Mesendoderm (in vitro differentiated cells): Measurements from ENCODE around the gene EIF4G3.

Experiments
- DNase-seq: peaks from one replicate; pipeline ENCODE4 v3.0.0; 2013
- H2AK5ac ChIP-seq: 2 replicates; pipeline ENCODE4 v1.6.1; 2013; ENCODE audit warnings: low read length, inconsistent platforms
- H2BK120ac ChIP-seq: 2 replicates; pipeline ENCODE4 v1.6.1; 2013; ENCODE audit warnings: low read depth, mild to moderate bottlenecking, low read length, moderate library complexity, mixed read lengths
- H2BK15ac ChIP-seq: replicated peaks from 2 replicates; pipeline ENCODE4 v1.6.1; 2013; ENCODE audit warnings: low read depth, mild to moderate bottlenecking, moderate library complexity
- H2BK5ac ChIP-seq: 2 replicates; pipeline ENCODE4 v1.6.1; 2013; ENCODE audit warnings: low read length, inconsistent platforms
- H3K18ac ChIP-seq: 2 replicates; pipeline ENCODE4 v1.6.1; 2013; ENCODE audit warnings: mild to moderate bottlenecking, low read length, mixed read lengths
- H3K23ac ChIP-seq: one replicate; pipeline ENCODE4 v1.6.1; 2013; ENCODE audit warnings: low read length
- H3K27ac ChIP-seq: 2 replicates; pipeline ENCODE4 v1.5.1; 2013; ENCODE audit warnings: low read depth, mild to moderate bottlenecking, inconsistent platforms, low read length, moderate library complexity
- H3K27me3 ChIP-seq: 2 replicates; pipeline ENCODE4 v1.6.1; 2013; ENCODE audit warnings: low read length, control low read depth, mild to moderate bottlenecking, inconsistent platforms; ENCODE audit not compliant: insufficient read depth, poor library complexity
- H3K36me3 ChIP-seq: 2 replicates; pipeline ENCODE4 v1.6.1; 2013; ENCODE audit warnings: low read length, inconsistent platforms; ENCODE audit not compliant: control insufficient read depth, insufficient read depth
- H3K4ac ChIP-seq: one replicate; pipeline ENCODE4 v1.6.1; 2013; ENCODE audit warnings: low read depth, mild to moderate bottlenecking, low read length, moderate library complexity
- H3K4me1 ChIP-seq: 2 replicates; pipeline ENCODE4 v1.6.1; 2013; ENCODE audit warnings: low read depth, low read length, inconsistent platforms; ENCODE audit not compliant: control insufficient read depth
- H3K4me2 ChIP-seq: 2 replicates; pipeline ENCODE4 v1.6.1; 2013; ENCODE audit warnings: low read length
- H3K4me3 ChIP-seq: 2 replicates; pipeline ENCODE4 v1.5.1; 2013; ENCODE audit warnings: mild to moderate bottlenecking, low read length
- H3K56ac ChIP-seq: one replicate; pipeline ENCODE4 v1.6.1; 2013; ENCODE audit warnings: low read length
- H3K79me1 ChIP-seq: 2 replicates; pipeline ENCODE4 v1.6.1; 2013; ENCODE audit warnings: low read length, inconsistent platforms
- H3K79me2 ChIP-seq: 2 replicates; pipeline ENCODE4 v1.6.1; 2013; ENCODE audit warnings: mild to moderate bottlenecking, low read length; ENCODE audit not compliant: control insufficient read depth, insufficient read depth
- H3K9ac ChIP-seq: 2 replicates; pipeline ENCODE4 v1.6.1; 2013; ENCODE audit warnings: low read length, inconsistent platforms
- H4K5ac ChIP-seq: one replicate; pipeline ENCODE4 v1.6.1; 2013; ENCODE audit warnings: low read length
- H4K8ac ChIP-seq: one replicate; pipeline ENCODE4 v1.6.1; 2013; ENCODE audit warnings: low read depth, mild to moderate bottlenecking, control low read depth, low read length, moderate library complexity
- WGBS: extraction: QIAGEN DNeasy Blood & Tissue Kit; methylation state at CpG from one replicate; pipeline ENCODE4 v1.1.7; 2013; ENCODE audit warnings: low lambda C conversion rate, missing lambda C conversion rate; ENCODE audit not compliant: insufficient coverage; ENCODE audit errors: extremely low coverage; 5-methylcytosine and 5-hydroxymethylcytosine counted together

Gene EIF4G3

DNA sequence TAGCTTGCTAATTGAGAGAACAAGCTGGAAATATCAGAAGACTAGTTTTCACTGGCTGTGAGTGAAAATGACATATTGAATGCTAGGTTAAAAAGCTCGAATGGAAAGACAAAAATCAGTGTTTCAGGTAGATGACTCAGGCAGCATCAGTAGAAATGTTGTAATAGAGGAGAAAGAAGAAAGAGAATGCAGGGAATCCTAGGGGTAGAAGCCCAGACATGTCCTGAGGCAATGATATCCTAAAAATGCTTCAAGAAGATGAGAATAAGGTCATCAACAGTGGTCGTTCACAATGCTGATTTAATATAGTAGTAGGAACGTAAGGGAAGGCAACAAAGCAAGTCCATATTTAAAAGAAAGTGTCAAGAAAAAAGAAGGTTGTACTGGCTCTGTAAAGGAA lies 292.9 kb downstream of the EIF4G3 start:
- Histone ChIP-seq H3K27ac (no peak overlapping the region), H3K56ac (no peak overlapping the region), H3K23ac (no peak overlapping the region), H3K18ac (no peak overlapping the region), H3K79me1 (no peaks in the 10 kb centered on the region), H3K4me3 (no peak overlapping the region), H2AK5ac (no peak overlapping the region), H3K9ac (no peak overlapping the region), H3K4me2 (no peak overlapping the region), H3K79me2 (no peaks in the 10 kb centered on the region), H3K36me3 (no peaks in the 10 kb centered on the region), H2BK120ac (no peak overlapping the region), H3K4ac (no peak overlapping the region), H3K4me1 (no peaks in the 10 kb centered on the region), H4K8ac (no peak overlapping the region), H4K5ac (no peak overlapping the region), H2BK5ac (no peak overlapping the region), H2BK15ac (no peak overlapping the region), H3K27me3 (no peaks in the 10 kb centered on the region)
- WGBS = no CpG with 5 or more reads among the region's 3 CpGs
- peak; percentile 84 for DNase-seq

DNA sequence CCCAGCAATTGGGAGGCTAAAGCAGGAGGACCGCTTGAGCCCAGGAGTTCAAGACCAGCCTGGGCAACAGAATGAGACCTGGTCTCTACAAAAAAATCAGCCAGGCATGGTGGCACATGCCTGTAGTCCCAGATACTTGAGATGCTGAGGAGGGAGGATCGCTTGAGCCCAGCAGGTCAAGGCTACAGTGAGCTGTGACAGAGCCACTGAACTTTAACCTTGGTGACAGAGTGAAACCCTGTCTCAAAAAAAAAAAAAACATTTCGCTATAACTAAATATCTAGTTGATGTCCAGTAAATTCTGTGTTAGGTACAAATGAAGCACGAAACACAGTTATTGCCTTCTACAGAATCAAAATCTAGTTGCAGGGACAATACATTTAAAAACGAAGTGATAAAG lies 293.9 kb downstream of the EIF4G3 start:
- Histone ChIP-seq H3K4me1 (no peaks in the 10 kb centered on the region), H3K9ac (no peak overlapping the region), H3K79me1 (no peaks in the 10 kb centered on the region), H3K56ac (no peak overlapping the region), H3K27me3 (no peaks in the 10 kb centered on the region), H2BK15ac (no peak overlapping the region), H3K23ac (no peak overlapping the region), H2BK5ac (no peak overlapping the region), H3K4me2 (no peak overlapping the region), H2AK5ac (no peak overlapping the region), H3K18ac (no peak overlapping the region), H3K79me2 (no peaks in the 10 kb centered on the region), H3K4me3 (no peak overlapping the region), H3K4ac (no peak overlapping the region), H4K5ac (no peak overlapping the region), H4K8ac (peak overlapping the region; percentile 13), H3K27ac (no peak overlapping the region), H3K36me3 (no peaks in the 10 kb centered on the region), H2BK120ac (no peak overlapping the region)
- DNase-seq = no peak
- no CpG with 5 or more reads among the region's 5 CpGs for WGBS

DNA sequence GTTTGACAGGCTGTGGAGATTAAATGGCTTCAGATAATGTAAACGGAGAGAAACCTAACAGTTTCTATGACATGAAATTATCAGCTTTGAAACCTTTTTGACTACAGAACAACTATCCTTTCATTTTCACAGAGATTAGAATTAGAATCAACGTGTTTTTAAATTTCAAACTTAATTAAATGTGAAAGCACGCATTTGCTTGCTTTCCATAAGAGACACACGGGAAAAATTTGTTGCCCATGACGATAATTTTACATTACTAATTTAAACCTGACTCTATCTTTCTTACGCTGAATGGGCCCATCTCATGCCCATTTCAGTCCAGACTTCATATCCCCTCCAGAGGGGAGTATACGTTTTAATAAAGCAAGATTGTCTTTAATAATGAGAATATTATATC lies 297.9 kb downstream of the EIF4G3 start:
- Histone ChIP-seq H3K79me1 (no peaks in the 10 kb centered on the region), H3K27ac (no peak overlapping the region), H3K36me3 (no peaks in the 10 kb centered on the region), H3K56ac (no peak overlapping the region), H3K4ac (no peak overlapping the region), H4K8ac (peak overlapping the region; percentile 86), H3K27me3 (no peaks in the 10 kb centered on the region), H2BK15ac (no peak overlapping the region), H3K4me1 (no peaks in the 10 kb centered on the region), H3K4me2 (no peak overlapping the region), H4K5ac (no peak overlapping the region), H3K9ac (no peak overlapping the region), H3K23ac (no peak overlapping the region), H2AK5ac (no peak overlapping the region), H3K79me2 (no peaks in the 10 kb centered on the region), H3K4me3 (no peak overlapping the region), H3K18ac (no peak overlapping the region), H2BK5ac (no peak overlapping the region), H2BK120ac (no peak overlapping the region)
- no peak for DNase-seq
- no CpG with 5 or more reads among the region's 7 CpGs for WGBS

DNA sequence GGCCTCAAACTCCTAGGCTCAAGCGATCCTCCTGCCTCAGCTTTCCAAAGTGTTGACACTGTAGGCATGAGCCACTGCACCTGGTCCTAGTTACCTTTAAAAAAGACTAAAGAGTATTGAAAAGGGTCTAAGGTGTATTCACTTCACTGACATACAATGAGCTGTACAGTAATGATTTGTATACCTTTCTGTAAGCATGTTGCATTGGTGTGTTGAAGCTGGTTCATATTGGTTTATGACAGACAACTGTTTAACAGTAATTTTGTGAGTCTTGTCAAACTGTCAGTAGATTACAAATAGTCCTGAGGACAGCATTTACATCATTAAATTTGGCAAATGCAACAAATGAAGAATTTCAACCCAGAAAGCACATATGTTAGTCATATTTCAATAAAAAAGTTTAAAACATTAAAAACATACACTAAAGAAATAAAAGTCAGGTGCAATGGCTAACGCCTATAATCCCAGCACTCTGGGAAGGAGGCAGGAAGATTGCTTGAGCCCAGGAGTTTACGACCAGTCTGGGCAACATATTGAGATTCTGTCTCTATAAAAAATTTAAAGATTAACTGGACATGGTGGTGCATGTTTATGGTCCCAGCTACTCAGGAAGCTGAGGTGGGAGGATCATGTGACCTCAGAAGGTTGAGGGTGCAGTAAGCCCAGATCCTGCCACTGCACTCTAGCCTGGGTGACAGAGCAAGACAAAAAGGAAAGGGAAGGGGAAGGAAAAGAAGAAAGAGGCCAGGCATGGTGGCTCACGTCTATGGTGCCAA lies 301.3 kb downstream of the EIF4G3 start:
- no peaks in the 10 kb centered on the region for H3K27me3 ChIP-seq
- H2AK5ac ChIP-seq = no peak overlapping the region
- H3K79me2 ChIP-seq = no peaks in the 10 kb centered on the region
- no peak overlapping the region for H3K4me3 ChIP-seq
- H3K36me3 ChIP-seq = no peaks in the 10 kb centered on the region
- H3K18ac ChIP-seq = no peak overlapping the region
- WGBS = no CpG with 5 or more reads among the region's 4 CpGs
- no peaks in the 10 kb centered on the region for H3K79me1 ChIP-seq
- no peak overlapping the region for H3K9ac ChIP-seq
- H4K8ac ChIP-seq = no peak overlapping the region
- no peak overlapping the region for H3K4ac ChIP-seq
- no peak overlapping the region for H3K23ac ChIP-seq
- no peak overlapping the region for H4K5ac ChIP-seq
- no peak for DNase-seq
- no peaks in the 10 kb centered on the region for H3K4me1 ChIP-seq
- H3K56ac ChIP-seq = no peak overlapping the region
- H3K27ac ChIP-seq = no peak overlapping the region
- no peak overlapping the region for H2BK5ac ChIP-seq
- H2BK15ac ChIP-seq = no peak overlapping the region
- no peak overlapping the region for H3K4me2 ChIP-seq
- H2BK120ac ChIP-seq = no peak overlapping the region

DNA sequence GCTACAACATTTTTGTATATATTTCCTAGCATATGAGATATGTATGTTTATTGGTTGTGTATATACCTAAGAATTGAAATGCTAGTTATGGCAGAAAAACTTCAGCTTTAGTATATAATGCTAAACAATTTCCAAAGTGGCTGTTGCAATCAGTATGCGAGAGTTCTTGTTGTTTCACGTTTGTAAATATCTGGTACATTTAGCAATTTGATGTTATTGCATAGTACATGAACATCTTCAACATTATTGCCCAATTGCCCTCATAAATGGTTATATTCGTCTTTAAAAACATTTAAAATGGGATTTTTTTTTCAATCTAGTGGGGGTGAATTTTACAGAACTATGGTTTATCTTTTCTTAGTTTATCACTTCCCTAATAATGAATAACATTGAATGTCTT lies 303.4 kb downstream of the EIF4G3 start:
- Histone ChIP-seq H3K4me2 (no peak overlapping the region), H4K5ac (no peak overlapping the region), H3K27me3 (no peaks in the 10 kb centered on the region), H3K4me1 (no peaks in the 10 kb centered on the region), H2BK5ac (no peak overlapping the region), H3K27ac (no peak overlapping the region), H3K9ac (no peak overlapping the region), H3K79me1 (no peaks in the 10 kb centered on the region), H2AK5ac (no peak overlapping the region), H3K23ac (no peak overlapping the region), H3K36me3 (no peaks in the 10 kb centered on the region), H3K18ac (no peak overlapping the region), H3K56ac (no peak overlapping the region), H3K4ac (no peak overlapping the region), H3K4me3 (no peak overlapping the region), H3K79me2 (no peaks in the 10 kb centered on the region), H2BK120ac (no peak overlapping the region), H2BK15ac (no peak overlapping the region), H4K8ac (no peak overlapping the region)
- no CpG with 5 or more reads among the region's 3 CpGs for WGBS
- DNase-seq = no peak

DNA sequence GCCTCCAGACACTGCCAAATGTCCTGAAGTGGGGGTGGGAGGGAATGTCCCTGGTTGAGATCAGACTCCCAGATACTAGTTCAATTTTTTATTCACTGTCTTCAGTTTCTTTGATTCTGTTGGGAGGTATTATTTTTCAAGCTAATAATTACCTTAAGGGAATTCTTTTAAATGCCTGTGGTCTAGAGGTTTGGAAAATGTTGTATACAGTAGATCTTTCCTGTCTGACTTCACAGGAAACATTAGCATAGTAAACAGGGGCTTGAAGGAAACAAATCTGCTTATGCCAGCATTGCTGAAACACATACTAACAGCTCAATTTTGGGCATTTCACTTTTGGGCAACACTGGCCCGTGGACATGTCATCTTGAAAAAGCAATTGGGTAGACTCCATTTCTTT lies 305.3 kb downstream of the EIF4G3 start:
- DNase-seq = no peak
- Histone ChIP-seq H3K4me3 (no peak overlapping the region), H3K4ac (no peak overlapping the region), H4K5ac (no peak overlapping the region), H3K27ac (no peak overlapping the region), H3K4me1 (no peaks in the 10 kb centered on the region), H2AK5ac (no peak overlapping the region), H3K27me3 (no peaks in the 10 kb centered on the region), H3K79me2 (no peaks in the 10 kb centered on the region), H2BK120ac (no peak overlapping the region), H3K56ac (no peak overlapping the region), H4K8ac (no peak overlapping the region), H3K36me3 (no peaks in the 10 kb centered on the region), H2BK15ac (no peak overlapping the region), H3K79me1 (no peaks in the 10 kb centered on the region), H3K23ac (no peak overlapping the region), H3K18ac (no peak overlapping the region), H3K9ac (no peak overlapping the region), H3K4me2 (no peak overlapping the region), H2BK5ac (no peak overlapping the region)
- WGBS = no CpG with 5 or more reads among the region's 1 CpG
